Middle frontal gyrus (tissue), 1 donor: ENCODE data around the gene SP2.
"Not testable (repeated sequence)": the region's sequence is repeated elsewhere in the genome, so short reads cannot be mapped to it uniquely, and the experiment has no call there.

ENCODE experiments used
- DNase-seq: peaks from one replicate; pipeline ENCODE4 v3.0.0-alpha.2; 2015; ENCODE audit warnings: low spot score; ENCODE audit errors: extremely low spot score

SP2 gene

DNA sequence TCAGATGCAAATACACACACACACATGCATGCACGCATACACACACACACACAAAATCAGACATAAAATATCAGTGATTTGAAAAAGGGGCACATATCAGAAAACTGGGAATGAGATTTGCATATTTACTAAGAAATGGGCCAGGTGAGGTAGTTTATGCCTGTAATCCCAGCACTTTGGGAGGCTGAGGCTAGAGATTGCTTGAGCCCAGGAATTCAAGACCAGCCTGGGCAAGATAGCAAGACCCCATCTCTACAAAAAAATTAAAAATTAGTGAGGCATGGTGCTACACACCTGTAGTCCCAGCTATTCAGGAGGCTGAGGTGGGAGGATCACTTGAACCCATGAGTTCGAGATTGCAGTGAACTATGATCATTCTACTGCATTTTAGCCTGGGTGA lies 23.0 kb downstream of the SP2 start:
- DNase-seq = no peak

DNA sequence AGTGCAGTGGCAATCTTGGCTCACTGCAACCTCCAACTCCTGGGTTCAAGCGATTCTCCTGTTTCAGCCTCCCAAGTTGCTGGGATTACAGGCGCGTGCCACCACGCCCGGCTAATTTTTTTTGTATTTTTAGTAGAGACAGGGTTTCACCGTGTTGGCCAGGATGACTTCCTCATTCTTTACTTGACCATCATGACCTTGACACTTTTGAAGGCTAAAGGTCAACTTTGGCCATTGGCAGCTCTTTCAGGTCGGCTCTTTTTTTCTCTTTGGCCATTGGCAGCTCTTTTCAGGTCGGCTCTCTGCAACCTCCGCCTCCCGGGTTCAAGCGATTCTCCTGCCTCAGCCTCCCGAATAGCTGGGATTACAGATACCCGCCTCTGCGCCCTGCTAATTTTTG lies 23.9 kb downstream of the SP2 start:
- not testable (repeated sequence) for DNase-seq

DNA sequence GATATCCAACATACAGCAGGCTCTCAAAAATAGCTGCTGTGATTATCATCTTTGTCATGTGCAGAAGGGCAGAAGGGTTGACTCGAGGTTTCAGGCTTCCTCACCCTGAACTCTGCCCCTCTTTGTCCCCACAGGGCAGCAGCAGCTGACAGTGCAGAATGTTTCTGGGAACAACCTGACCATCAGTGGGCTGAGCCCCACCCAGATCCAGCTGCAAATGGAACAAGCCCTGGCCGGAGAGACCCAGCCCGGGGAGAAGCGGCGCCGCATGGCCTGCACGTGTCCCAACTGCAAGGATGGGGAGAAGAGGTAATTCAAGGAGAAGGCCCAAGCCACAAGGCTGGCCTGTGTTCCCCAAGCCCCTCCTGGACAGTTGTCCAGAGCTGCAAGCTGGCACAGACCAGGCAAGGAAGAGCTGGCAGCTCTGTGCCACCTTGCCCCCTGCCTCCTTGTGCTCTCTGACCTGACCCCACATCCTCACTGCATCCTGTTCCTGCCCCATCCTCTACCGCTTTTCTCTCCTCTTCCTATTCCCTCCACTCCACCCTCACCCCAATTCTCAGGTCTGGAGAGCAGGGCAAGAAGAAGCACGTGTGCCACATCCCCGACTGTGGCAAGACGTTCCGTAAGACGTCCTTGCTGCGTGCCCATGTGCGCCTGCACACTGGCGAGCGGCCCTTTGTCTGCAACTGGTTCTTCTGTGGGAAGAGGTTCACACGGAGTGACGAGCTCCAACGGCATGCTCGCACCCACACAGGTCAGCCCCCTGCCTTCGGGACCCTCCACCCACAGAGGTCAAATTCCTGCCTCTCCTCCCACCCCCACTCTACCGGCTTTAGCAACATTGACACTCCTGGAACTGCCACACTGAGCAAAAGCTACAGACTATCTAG lies 29.0 kb downstream of the SP2 start:
- no peak for DNase-seq

DNA sequence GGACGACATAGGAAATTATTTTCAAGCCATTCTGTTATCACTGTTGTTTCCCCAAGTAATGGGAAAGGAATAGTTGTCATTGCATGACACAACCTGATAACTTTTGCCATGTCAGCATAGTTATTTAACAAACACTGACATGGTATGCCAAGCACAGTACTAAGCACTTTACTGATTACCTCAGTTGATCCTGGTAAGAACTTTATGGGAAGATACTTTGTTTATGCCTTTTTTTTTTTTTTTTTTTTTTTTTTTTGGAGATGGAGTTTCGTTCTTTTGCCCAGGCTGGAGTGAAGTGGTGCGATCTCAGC lies 29.6 kb downstream of the SP2 start:
- DNase-seq = no peak

DNA sequence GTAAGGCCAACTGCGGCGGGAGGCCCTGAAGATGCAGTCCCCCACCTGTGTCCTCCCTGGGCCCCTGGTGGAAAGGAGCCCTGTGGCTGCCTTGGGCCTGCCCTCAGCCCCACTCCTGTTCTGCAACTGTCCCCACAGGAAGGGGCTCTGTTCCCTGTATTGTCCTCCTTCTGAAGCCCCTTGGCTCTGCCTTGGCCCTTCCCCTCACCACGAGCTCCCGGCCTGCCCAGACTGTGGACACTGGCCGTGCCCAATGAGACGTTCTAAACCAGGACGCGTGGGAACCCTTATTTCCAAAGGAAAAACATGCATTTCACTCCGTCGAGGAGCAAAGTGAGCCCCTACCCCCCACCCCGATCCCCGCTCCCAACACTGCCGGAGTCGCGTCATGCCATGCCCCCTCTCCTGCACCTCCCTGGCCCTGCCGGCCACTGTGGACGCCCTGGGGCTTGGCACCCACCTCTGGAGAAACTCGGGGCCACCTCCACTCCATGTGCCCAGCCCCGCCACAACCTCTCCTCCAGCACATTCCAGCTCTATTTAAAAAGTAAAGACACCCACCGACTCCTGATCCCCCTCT lies 31.9 kb downstream of the SP2 start:
- no peak for DNase-seq

DNA sequence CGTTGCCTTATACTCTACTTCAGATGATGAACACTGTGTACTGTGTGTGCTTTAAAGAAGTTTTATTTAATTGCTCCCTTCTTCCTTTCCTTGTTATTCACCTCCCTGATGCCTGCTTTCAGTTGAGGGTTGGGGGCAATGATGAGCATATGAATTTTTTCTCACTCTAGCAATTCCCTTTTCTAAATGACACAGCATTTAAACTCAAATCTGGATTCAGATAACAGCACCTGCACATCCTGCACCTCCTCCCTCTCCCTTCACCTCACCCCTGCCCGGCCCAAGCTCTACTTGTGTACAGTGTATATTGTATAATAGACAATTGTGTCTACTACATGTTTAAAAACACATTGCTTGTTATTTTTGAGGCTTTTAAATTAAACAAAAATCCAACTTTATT lies 32.4 kb downstream of the SP2 start:
- DNase-seq = no peak

DNA sequence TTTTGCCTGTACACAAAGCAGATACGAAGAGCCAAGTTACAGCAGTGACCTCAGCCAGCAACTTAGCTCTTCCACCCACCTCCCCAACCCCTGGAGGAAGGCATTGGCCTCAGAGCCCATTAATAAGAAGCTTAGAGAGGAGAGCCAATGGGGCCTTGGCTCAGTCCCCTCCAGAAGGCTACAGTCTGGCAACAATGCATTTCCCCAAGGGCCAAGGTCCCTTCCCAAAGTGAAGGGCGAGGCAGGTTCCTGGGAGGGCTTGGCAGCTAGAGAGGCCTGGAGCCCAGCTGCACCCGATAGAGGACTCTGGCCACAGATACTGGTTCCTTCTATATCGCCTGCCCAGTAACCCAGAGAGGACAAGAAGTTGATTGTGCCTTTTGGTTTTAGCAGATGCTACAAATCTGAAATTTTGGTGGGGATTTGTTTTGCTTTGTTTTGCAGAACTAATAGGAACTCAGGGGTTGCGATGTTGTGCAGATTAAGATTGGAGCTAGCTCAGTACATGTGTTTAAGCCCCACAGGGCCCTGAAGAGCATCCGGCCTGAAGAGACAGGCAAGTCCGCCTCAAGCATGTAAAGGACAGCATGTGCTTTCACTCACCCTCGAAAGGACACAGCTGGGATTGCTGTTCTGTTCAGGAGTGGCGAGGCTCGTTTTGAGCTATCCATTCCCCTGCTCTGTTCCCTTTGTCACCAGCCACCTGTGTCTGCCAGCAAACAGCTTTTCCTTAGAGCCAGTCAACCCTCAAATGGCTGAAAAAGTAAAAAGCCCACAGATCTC lies 33.4 kb downstream of the SP2 start:
- DNase-seq = no peak

DNA sequence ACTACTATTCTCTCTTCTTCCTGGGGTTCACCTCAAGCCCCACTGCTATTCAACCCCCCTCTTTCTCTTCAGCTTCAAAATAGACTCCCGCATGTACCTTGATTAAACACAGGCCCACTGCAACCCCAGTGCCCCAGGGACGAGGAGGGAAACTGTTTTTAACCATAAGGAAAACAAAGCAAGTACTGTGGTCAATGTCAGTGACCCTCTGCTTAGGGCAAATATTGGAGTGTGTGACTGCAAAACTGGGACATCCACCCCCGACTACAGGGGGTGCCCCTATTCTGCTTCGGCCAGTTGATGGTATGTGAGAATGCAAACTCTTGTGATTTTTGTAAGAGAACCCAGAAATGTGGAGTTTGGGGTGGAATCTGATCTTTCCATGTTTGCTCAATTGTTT lies 35.8 kb downstream of the SP2 start:
- no peak for DNase-seq

DNA sequence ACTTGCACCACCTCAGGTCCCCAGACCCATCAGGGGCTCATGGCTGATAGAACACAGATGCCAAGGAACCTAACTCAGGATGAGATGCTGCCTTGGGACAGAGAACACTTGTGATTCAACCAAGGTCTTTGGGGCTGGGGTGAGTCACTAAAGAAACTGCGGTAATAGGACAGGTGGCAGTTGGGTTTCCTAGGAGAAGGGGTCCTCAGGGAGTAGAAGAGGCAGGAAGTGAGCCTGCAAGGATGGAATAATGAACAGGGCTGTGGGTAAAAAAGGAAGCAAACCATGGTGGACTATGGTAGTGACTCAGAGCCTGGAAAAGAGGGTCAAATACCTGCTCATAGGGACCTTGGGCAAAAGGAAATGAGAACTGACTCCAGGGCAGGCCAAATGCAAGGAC lies 38.8 kb downstream of the SP2 start:
- no peak for DNase-seq

DNA sequence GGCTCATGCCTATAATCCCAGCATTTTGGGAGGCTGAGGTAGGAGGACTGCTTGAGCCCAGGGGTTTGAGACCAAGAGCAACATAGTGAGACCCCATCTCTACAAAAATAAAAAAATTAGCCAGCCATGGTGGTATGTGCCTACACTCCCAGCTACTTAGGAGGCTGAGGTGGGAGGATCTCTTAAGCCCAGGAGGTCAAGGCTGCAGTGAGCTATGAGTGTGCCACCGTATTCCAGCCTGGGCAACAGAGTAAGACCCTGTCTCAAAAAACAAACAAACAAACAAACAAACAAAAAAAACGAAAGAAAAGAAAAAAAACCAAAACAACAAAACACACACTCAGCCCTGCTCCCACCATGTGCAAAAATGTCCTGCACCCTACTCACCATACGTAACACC lies 39.4 kb downstream of the SP2 start:
- DNase-seq = not testable (repeated sequence)

DNA sequence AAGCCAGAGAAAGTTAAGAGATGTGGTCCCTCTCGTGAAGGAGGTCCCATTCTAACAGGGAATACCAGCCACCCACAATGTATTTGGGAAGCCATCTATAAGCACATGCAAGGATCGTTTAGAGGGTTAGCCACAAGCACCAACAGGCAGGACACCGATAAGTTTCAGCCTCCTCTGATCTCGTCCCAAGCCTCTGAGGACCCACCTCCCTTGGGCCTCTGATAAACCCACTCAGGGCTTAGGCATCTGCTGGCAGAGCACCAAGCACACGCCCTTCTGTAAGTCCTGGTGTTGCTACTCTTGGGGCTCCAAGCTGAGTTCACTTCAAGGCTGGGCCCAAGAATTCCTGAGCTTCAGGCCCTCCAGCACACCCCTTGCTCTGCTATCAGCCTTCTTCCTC lies 39.9 kb downstream of the SP2 start:
- DNase-seq = no peak

DNA sequence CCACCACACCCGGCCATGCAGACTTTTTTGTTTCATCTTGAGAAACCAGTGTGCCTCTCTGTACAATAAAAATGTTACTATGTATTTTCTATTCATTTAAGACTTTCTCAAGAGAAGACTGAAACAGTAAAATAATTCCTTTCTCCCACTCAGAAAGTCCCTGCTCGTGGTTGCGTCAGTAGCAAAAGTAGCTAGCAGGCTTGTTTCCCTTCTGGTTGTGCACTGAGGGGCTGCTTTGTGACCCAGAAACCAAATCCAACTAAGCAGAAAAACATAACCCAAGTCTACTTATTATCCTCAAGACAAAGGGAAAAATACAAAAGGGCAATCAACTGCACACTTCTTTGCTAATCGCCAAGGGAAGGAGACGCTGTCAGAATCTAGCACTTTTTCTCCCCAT lies 41.9 kb downstream of the SP2 start:
- no peak for DNase-seq

DNA sequence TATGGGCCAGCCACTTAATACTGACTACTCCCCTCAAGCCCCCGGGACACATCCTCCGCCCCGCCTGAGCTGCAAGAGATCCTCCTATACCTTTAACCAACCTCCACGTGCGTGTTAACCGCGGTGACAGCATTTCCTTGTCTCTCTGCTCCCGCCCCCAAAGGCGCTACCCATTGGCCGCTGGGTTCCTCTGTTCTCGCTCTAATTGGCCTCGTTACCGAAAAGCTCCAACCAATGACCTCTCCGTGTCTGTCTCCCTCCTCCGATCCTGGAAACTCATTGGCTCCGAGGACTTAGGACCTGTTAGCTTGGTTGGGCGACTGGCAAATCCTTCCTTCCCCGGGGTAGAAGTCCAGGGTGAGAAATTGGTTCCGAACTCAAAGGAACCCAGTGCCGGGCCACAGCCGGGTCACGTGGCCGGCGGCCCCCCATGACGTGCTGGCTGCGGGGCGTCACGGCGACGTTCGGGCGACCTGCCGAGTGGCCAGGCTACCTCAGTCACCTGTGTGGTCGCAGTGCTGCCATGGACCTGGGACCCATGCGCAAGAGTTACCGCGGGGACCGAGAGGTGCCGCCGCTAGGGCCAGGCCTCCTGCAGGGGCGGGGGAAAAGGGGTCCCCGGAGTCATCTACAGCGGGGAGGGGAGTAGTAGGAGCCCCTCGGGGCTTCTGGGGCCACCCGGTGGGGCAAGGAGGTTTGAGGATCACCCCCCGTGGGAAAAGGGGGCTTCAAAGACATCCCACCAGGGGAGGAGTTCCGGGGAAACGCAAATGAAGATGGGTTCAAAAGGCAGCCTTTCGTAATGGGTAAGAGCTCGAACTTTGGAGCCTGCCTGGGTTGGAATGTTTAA lies 45.4 kb downstream of the SP2 start, which contains the start of gene PNPO:
Gene PNPO, plus strand, starts transcription at position 326 of the 850 bp plus-strand sequence. Its CDS starts 105 bp downstream, at position 431.
- peak; percentile 98 for DNase-seq

DNA sequence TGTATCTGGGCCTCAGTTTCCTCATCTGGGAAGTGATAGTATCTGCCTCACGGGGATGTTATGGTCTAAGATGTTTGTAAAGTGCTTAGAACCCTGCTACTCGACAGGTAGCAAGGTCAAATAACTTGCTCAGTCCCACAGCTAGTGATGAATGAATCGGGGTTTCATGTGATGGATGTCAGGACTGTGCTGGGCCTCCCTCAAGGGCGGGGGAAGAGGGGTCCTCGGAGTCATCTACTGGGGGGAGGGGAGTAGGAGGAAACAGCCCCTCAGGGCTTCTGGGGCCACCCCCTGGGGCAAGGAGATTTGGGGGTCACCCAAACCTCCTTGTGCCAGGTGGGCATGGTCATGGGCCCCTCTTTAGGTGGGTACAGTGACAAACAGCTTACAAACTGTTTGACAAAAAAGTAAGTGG lies 46.1 kb downstream of the SP2 start:
- DNase-seq = no peak

DNA sequence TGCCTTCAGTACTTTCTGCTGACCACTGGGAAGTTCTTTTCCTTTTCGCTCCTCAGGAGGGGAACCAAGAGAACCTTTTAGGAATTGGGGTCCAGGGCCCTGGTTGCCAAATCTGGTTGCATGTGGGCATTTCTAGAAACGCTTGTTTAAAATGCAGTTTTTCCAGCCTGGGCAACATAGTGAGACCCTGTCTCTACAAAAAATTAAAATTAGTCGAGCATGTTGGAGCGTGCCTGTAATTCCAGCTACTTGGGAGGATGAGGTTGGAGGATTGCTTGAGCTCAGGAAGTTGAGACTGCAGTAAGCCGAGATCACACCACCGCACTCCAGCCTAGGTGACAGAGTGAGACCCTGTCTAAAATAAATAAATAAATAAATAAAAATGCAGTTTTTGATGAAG lies 46.5 kb downstream of the SP2 start:
- no peak for DNase-seq

DNA sequence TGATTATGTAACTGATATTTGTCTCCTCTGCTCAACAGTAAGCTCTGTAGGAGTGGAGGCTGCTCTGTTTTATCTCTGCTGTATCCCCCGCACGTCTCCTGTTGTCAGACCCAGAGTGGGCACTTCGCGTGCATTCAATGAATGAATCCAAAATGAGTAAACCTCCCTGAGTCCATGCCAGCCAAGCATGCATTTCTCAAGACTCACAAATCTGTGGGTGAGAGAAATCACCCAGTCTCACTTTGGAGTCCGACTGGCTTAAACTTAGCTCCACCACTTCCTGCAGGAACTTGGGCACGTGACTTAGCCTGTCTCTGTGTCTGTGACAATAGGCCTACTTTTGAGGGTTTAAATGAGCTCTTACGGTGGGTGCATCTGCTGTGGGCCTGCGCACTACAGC lies 49.0 kb downstream of the SP2 start:
- DNase-seq = peak; percentile 23

DNA sequence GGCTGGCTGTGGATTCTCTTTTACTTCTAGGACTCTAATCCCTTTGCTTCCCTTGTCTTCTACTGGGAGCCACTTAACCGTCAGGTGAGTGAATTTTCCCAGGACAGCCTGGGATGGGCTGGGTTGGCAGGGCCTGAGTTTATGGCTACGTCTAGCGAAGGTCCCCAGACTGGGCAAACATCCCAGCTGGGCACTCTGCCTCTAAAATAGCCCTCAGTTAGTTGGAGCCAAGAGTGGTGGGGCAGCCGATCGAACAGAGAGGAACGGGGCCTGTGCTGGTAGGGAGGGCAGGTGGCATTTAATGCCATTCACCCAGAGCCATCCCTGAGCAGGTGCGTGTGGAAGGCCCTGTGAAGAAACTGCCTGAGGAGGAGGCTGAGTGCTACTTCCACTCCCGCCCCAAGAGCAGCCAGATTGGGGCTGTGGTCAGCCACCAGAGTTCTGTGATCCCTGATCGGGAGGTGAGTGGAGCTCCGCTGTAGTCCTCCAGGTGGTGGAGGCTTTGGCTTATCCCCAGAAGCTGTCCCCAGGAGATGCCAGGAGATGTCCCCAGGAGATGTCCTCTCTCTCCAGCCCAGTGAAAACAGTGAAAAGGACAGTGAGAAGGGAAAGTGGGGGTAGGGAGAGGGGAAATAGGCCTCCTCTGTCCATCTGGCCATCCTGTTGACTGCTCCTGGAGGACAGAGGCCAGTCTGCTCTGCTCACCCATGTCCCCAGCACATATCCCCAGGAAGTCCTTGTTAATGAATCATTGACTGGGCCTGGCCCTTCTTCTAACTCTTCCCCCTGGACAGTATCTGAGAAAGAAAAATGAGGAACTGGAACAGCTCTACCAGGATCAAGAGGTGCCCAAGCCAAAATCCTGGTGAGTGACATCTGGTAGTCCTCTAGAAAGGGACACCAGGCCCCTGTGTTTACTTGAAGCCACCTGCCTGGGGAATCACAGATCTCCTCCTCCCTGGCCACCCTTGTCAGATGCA lies 49.8 kb downstream of the SP2 start:
- DNase-seq = no peak

DNA sequence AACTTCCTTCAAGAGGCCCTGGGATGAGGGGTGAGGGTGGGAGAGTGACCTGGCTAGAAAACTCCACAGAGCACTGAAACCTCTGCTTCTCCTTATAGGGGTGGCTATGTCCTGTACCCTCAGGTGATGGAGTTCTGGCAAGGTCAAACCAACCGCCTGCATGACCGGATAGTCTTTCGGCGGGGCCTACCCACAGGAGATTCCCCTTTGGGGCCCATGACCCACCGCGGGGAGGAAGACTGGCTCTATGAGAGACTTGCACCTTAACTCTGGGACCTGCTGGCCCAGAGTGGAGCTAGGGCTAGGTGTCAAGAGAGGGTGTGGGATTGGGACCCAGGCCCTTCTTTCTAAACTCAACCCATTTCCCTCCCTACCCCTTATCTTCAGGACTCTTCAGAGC lies 50.5 kb downstream of the SP2 start:
- DNase-seq = no peak

DNA sequence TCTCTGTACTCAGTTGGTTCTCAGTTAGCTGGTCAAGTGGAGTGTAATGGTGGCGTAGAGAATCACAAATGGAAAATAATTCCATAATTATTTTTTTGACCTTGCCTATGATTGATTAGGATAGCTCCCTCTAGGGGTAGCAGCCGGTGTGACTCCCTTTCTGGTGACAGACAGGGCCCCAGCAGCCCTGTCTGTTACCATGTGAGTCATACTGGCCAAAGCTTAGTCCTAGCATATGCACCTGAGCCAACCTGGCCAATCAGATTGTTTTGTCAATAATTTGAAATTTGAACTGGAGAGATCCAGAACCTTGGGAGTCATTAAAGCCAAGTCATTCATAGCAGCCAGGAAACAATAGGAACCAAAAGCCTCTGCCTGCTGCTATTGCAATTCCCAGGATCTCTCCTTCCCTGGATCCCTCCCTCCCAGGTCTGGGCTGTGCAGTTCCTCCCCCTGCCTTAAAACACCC lies 50.9 kb downstream of the SP2 start:
- no peak for DNase-seq

DNA sequence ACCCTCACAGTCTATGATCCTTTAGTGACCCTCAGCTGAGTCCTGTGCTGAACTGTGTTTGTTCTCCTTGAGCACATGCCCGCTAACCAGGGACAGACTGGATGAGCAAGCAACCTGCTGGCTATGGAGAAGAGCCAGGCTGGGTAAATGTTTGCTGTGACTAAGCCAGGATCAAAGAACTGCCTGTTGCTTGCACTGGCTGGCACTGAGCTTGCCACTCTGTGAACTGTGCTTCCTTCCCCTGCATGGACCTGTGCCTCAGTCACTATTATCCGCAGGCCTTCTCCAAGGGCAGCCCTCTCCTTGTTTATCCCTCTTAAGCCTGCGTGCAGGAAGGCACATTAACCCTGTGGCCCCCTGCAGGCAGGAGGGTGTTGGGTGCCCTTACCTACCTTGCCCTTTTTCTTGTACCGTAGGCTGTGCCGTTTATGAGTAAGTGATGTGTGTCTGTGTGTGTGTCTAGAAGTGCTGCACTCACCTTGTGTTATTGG lies 52.7 kb downstream of the SP2 start:
- DNase-seq = no peak
